NB4 (cell line): ENCODE results near the gene COA6.

ENCODE experiments used
- DNase-seq: peaks from one replicate; pipeline ENCODE4 v3.0.0; 2010; ENCODE audit warnings: low read depth
- H3K4me3 ChIP-seq: one replicate; pipeline ENCODE4 v1.5.1; 2011; ENCODE audit warnings: mild to moderate bottlenecking, low read depth, low read length, moderate library complexity
- MYC ChIP-seq: IDR thresholded peaks from 2 replicates; pipeline ENCODE4 v1.6.1; 2011; ENCODE audit warnings: low read depth, low read length
- POLR2A ChIP-seq: IDR thresholded peaks from 2 replicates; pipeline ENCODE4 v1.6.1; 2011; ENCODE audit warnings: mild to moderate bottlenecking; ENCODE audit not compliant: insufficient read length; ENCODE audit errors: extremely low read depth
- TF ChIP-seq, protein P1 (sequence below): IDR thresholded peaks from 2 replicates; pipeline ENCODE4 v1.6.1; 2011; ENCODE audit warnings: low read depth, low read length
- TF ChIP-seq, protein P2 (sequence below): IDR thresholded peaks from one replicate; pipeline ENCODE4 v1.5.1; 2012; ENCODE audit warnings: low read depth, low read length

COA6 gene

DNA sequence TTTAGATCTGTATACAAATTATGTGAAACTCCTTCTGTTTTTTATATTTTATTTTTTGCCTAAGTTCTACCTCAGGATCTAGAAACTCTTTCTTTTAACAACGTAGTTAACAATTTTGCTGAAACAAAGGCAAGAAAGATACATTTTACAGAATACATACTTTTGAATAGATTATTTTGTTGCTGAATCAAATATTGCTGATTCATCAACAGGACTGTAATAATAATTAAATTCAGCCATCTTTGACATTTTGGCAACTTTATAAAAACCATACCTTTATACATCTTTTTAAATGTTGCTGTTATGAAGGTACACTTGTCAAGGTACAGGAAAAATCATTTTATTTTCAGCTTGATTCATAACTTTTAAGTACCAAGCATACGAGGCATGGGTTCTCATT is 10.7 kb upstream of the COA6 start:
- no peak overlapping the region for H3K4me3 ChIP-seq

GRCh38 chr1:234368320-234369032 is 4.8 kb upstream of the COA6 start:
- no peak overlapping the region for H3K4me3 ChIP-seq
- peak; percentile 18 for DNase-seq
- TF ChIP-seq, protein P1, sequence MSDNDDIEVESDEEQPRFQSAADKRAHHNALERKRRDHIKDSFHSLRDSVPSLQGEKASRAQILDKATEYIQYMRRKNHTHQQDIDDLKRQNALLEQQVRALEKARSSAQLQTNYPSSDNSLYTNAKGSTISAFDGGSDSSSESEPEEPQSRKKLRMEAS: no peak
- no peak for TF ChIP-seq MYC
- TF ChIP-seq POLR2A: no peak
- TF ChIP-seq, protein P2, sequence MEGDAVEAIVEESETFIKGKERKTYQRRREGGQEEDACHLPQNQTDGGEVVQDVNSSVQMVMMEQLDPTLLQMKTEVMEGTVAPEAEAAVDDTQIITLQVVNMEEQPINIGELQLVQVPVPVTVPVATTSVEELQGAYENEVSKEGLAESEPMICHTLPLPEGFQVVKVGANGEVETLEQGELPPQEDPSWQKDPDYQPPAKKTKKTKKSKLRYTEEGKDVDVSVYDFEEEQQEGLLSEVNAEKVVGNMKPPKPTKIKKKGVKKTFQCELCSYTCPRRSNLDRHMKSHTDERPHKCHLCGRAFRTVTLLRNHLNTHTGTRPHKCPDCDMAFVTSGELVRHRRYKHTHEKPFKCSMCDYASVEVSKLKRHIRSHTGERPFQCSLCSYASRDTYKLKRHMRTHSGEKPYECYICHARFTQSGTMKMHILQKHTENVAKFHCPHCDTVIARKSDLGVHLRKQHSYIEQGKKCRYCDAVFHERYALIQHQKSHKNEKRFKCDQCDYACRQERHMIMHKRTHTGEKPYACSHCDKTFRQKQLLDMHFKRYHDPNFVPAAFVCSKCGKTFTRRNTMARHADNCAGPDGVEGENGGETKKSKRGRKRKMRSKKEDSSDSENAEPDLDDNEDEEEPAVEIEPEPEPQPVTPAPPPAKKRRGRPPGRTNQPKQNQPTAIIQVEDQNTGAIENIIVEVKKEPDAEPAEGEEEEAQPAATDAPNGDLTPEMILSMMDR: no peak

More for the DNA sequence above, 10.7 kb upstream of the COA6 start:
- TF ChIP-seq, protein P2: no peak
- no peak for TF ChIP-seq MYC
- no peak for DNase-seq

DNA sequence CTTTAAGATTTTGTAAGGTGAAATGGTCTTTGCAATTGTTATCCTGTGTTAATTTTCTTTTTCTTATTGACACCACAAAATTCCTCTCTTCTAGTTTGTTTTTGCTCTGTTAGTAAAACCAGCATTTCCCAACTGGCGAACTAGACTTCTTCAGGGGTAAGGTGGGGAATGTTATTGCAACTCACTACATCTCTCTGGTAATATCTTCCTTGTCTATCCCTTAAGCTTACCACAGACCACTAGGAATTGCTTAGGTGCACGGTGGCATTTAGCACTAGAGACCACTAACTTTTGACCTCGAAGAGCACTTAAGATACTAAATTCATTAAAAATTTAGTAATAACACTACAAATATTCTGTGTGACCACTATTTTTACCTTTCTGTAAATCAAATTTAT is 4.2 kb upstream of the COA6 start:
- no peak overlapping the region for H3K4me3 ChIP-seq
- no peak for DNase-seq
- TF ChIP-seq, protein P2: no peak
- TF ChIP-seq MYC (no peak), POLR2A (no peak)
- TF ChIP-seq, protein P1: no peak

GRCh38 chr1:234369784-234370183 is 3.5 kb upstream of the COA6 start:
- DNase-seq: peak; percentile 19
- no peak overlapping the region for H3K4me3 ChIP-seq
- TF ChIP-seq MYC (no peak), POLR2A (no peak)
- TF ChIP-seq, protein P1: no peak
- TF ChIP-seq, protein P2: no peak

- H3K4me3 ChIP-seq: no peak overlapping the region
- TF ChIP-seq POLR2A: no peak
- no peak for TF ChIP-seq MYC
- TF ChIP-seq, protein P1: no peak
- TF ChIP-seq, protein P2: no peak
- no peak for DNase-seq
Observed at GRCh38 chr1:234371414-234371813, 1.8 kb upstream of the COA6 start.
